GM12864 (cell line): ENCODE measurements around the gene CRB2.
A peak's percentile ranks its signal among the peaks of the same experiment; 100 is the strongest.

Source experiments
- DNase-seq: peaks from one replicate; pipeline ENCODE4 v3.0.0-alpha.2; 2011; ENCODE audit warnings: low read depth
- H3K4me3 ChIP-seq: 2 replicates; pipeline ENCODE4 v1.5.1; 2011; ENCODE audit warnings: mild to moderate bottlenecking, low read depth, low read length, control low read depth
- CTCF ChIP-seq: IDR thresholded peaks from 2 replicates; pipeline ENCODE4 v1.5.1; 2011; ENCODE audit warnings: low read depth, mild to moderate bottlenecking, moderate library complexity, low read length, control low read depth, inconsistent platforms; ENCODE audit errors: missing control alignments

The CRB2 gene

GRCh38 chr9:123336449-123336848 lies 19.5 kb upstream of the CRB2 start:
- DNase-seq, result no peak
- no peak for TF ChIP-seq CTCF
- H3K4me3 ChIP-seq, result no peak overlapping the region

- no peak for TF ChIP-seq CTCF
- no peak for DNase-seq
- no peak overlapping the region for H3K4me3 ChIP-seq
Observed at GRCh38 chr9:123336959-123337358, 19.0 kb upstream of the CRB2 start.

- no peak for TF ChIP-seq CTCF
- no peak for DNase-seq
- no peak overlapping the region for H3K4me3 ChIP-seq
Observed at GRCh38 chr9:123337971-123338370, 18.0 kb upstream of the CRB2 start.

- peak; percentile 92 for DNase-seq
- peak overlapping the region; percentile 47 for H3K4me3 ChIP-seq
Observed at GRCh38 chr9:123338710-123339665, 17.0 kb upstream of the CRB2 start.

GRCh38 chr9:123339666-123340510 lies 16.1 kb upstream of the CRB2 start:
- H3K4me3 ChIP-seq, result peak overlapping the region; percentile 47
- DNase-seq, result peak; percentile 87
- no peak for TF ChIP-seq CTCF

More at GRCh38 chr9:123338710-123339665, 17.0 kb upstream of the CRB2 start:
- TF ChIP-seq CTCF, result peak; percentile 30

- no peak for DNase-seq
- TF ChIP-seq CTCF, result no peak
- H3K4me3 ChIP-seq, result no peak overlapping the region
Observed at GRCh38 chr9:123341816-123342215, 14.2 kb upstream of the CRB2 start.
